WERI-Rb-1 (cell line): ENCODE measurements around the gene ENTPD8.

Source experiments
- DNase-seq: peaks from one replicate; pipeline ENCODE4 v3.0.0-alpha.2; 2020
- H3K27ac ChIP-seq: fragments of 250-450 bp; sonication (Bioruptor Pico); 2 replicates; pipeline ENCODE4 v1.5.1; 2020; ENCODE audit warnings: mild to moderate bottlenecking, moderate library complexity
- H3K27me3 ChIP-seq: fragments of 250-450 bp; sonication (Bioruptor Pico); 2 replicates; pipeline ENCODE4 v1.5.1; 2021; ENCODE audit warnings: mild to moderate bottlenecking, low read depth, moderate library complexity; ENCODE audit not compliant: insufficient read depth, severe bottlenecking
- H3K36me3 ChIP-seq: fragments of 250-450 bp; sonication (Bioruptor Pico); 2 replicates; pipeline ENCODE4 v1.5.1; 2020; ENCODE audit warnings: mild to moderate bottlenecking, moderate library complexity
- H3K4me3 ChIP-seq: 2 replicates; pipeline ENCODE4 v1.5.1; 2011; ENCODE audit warnings: low read depth, mild to moderate bottlenecking, control low read depth, low read length
- H3K9me3 ChIP-seq: fragments of 250-450 bp; sonication (Bioruptor Pico); 2 replicates; pipeline ENCODE4 v1.5.1; 2021; ENCODE audit warnings: mild to moderate bottlenecking, moderate library complexity; ENCODE audit not compliant: severe bottlenecking
- TF ChIP-seq, protein P1 (sequence below): IDR thresholded peaks from 2 replicates; pipeline ENCODE4 v1.5.1; 2011; ENCODE audit warnings: low read depth, mild to moderate bottlenecking, control low read depth, inconsistent platforms, low read length

The ENTPD8 gene

DNA sequence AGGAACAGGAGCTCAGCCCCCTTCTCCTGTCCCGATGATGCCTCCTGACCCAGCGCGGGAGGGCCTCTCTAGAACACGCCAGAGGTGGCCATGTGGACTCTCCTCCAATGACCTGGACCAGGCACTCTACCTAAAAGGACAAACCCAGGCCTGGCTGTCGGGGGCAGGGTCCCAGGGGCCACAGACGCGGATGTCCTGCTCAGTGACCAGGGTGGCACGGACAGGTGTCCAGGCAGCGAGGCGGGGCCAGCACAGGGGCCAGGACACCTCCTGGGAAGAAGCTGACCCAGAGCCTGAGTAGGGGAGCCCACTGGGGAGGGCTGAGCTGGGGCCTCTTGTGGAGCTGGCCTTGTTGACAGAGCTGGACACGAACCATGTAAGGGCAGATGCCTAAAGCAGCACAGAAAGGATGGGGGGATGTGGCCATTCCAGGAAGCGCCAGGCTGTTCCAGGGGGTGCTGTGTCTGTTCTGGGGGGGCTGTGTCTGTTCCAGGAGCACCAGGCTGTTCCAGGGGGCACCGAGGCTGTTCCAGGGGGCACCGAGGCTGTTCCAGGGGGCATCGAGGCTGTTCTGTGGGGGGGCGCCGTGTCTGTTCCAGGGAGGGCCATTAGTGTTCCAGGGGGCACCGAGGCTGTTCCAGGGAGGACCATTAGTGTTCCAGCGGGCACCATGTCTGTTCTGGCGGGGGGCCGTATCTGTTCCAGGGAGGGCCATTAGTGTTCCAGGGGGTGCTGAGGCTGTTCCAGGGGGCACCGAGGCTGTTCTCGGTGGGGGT lies 48.7 kb downstream of the ENTPD8 start:
- no peak for DNase-seq
- Histone ChIP-seq H3K9me3 (no peaks in the 10 kb centered on the region), H3K27me3 (no peaks in the 10 kb centered on the region), H3K27ac (no peak overlapping the region), H3K4me3 (no peak overlapping the region), H3K36me3 (no peaks in the 10 kb centered on the region)
- TF ChIP-seq, protein P1, sequence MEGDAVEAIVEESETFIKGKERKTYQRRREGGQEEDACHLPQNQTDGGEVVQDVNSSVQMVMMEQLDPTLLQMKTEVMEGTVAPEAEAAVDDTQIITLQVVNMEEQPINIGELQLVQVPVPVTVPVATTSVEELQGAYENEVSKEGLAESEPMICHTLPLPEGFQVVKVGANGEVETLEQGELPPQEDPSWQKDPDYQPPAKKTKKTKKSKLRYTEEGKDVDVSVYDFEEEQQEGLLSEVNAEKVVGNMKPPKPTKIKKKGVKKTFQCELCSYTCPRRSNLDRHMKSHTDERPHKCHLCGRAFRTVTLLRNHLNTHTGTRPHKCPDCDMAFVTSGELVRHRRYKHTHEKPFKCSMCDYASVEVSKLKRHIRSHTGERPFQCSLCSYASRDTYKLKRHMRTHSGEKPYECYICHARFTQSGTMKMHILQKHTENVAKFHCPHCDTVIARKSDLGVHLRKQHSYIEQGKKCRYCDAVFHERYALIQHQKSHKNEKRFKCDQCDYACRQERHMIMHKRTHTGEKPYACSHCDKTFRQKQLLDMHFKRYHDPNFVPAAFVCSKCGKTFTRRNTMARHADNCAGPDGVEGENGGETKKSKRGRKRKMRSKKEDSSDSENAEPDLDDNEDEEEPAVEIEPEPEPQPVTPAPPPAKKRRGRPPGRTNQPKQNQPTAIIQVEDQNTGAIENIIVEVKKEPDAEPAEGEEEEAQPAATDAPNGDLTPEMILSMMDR: no peak

DNA sequence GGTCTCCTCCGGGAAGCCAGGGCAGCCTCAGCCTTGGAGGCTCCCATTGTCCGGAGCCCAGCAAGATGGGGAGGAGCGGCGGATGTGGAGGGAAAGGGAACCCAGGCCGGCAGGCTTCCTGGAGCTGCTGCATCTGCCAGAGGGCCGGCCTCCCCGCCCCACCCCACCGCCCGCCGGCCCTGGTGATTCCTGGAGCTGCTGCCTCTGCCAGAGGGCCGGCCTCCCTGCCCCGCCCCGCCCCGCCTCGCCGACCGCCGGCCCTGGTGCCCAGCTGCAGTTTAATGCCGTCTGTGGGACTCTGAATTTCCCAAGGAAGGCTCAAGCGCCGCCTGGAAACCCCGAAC lies 49.8 kb downstream of the ENTPD8 start:
- no peak overlapping the region for H3K4me3 ChIP-seq
- no peaks in the 10 kb centered on the region for H3K9me3 ChIP-seq
- H3K27ac ChIP-seq: no peak overlapping the region
- no peak for DNase-seq
- TF ChIP-seq, protein P1: no peak
- H3K36me3 ChIP-seq: no peaks in the 10 kb centered on the region
- H3K27me3 ChIP-seq: no peaks in the 10 kb centered on the region

DNA sequence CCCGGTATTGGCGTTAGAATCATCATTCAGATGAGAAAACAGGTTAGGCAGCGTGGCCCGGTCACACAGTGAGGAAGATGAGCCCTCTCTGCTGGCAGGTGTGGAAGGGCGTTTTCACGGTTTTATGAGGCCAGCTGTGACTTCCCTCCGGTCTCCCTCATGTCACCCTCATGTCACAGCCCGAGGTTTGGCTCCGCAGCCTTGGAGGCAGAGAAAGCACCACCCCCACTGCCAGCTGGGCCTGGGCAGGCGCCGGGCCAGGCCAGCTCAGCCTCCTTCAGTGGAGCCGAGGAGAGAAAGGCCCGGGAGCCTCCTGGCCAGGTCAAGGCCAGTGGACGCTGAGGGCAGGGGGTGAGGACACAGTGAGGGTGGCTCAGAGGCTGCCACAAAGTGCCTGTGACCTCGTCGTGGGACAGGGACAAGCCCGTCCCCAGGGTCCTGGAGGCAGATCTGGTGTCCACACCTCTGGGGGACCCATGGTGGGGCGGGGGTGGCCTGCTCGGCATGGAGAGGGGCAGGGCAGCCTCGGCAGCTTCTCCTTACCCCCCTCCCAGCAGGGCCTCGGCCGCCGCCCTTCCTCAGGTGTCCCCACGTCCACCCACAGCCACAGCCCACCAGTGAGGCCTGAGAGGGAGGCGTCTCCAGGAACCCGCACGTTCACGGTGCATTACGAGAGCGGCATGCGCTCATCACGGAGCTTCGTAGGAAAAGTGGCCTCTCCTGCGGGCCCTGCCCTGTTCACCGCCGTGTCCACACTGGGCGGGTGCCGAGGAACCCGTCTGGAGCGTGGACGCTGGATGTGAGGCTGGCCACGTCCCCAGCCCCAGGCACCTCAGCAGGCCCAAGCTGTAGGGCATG lies 50.4 kb downstream of the ENTPD8 start:
- Histone ChIP-seq H3K9me3 (no peaks in the 10 kb centered on the region), H3K4me3 (no peak overlapping the region), H3K27ac (no peak overlapping the region), H3K27me3 (no peaks in the 10 kb centered on the region), H3K36me3 (no peaks in the 10 kb centered on the region)
- peak; percentile 26 for DNase-seq
- TF ChIP-seq, protein P1: no peak

DNA sequence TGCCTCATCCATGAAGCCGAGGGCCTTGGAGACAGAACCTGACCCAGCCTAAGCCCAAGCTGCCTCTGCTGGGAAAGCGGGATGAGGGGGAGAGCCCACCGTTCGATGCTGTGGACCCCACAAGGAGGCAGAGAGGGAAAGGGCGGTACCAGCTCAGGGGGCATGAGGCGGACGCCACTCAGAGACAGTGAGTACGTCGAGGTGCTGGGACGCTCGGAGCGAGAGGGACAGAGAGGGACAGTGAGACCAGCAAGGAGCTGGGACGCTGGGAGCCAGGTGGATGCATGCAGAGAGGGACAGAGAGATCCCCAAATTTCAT lies 51.8 kb downstream of the ENTPD8 start:
- TF ChIP-seq, protein P1: no peak
- Histone ChIP-seq H3K27me3 (no peaks in the 10 kb centered on the region), H3K4me3 (no peak overlapping the region), H3K36me3 (no peaks in the 10 kb centered on the region), H3K9me3 (no peaks in the 10 kb centered on the region), H3K27ac (no peak overlapping the region)
- DNase-seq: no peak

DNA sequence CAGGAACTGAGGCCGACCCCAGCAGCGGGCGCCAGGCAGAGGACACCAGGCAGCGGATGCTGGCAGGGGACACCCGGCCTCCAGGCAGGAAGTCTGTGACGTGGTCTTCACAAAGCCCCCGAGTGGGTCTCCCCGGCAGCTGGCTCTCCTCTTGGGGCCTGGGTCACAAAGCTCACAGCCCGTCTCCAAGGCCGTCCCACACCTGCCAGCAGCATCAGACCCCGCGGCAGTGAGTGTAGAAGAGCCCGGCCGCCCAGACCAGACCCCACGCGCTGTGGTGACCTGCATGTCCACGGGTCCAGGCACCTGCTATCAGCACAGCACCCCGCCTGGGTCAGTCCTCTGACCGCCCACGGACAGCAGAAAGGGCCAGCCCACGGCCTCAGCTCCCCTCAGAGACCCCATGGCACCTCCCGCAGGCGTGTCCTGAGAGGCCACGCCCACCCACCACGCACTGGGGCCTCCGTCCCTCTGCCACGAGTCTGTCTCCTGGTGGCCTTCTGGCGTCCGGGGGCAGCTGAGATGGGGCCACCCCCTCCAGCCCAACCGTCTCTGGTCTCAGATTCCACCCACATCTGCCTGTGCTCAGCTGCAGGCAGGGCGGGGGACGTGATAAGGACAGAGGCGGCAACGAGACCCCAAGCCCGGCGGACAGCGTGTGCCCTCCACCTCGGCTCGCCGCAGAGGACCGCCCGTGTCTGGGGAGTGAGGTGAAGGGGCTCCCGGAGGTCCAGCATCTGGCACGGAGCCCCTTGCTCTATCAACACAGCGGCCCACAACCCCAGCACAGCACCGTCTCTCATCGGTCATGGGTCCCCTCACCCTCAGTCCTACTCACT lies 52.3 kb downstream of the ENTPD8 start:
- TF ChIP-seq, protein P1: no peak
- Histone ChIP-seq H3K27ac (no peak overlapping the region), H3K4me3 (no peak overlapping the region), H3K9me3 (no peaks in the 10 kb centered on the region), H3K36me3 (no peaks in the 10 kb centered on the region), H3K27me3 (no peaks in the 10 kb centered on the region)
- no peak for DNase-seq
